ENCODE data around the gene NADSYN1. TPM values are rescaled to one million over a fixed set of nuclear protein-coding genes. Genes with fewer than 3 reads are reported as not detected.
A peak's percentile ranks its signal among the peaks of the same experiment; 100 is the strongest.

Gene NADSYN1
- total RNA-seq, 1 experiment from 2014 or later: 45.1 TPM

GRCh38 chr11:71418643-71419042 lies 34.4 kb upstream of the NADSYN1 start:
- no peaks in the 10 kb centered on the region for H3K4me1 Mint-ChIP-seq
- peaks cover 7% of the 10 kb centered on the region; the same call in 1 of the 2 replicates for H3K9me3 Mint-ChIP-seq
- H3K4me3 Mint-ChIP-seq: no peak overlapping the region
- ChIA-PET CTCF (interaction anchor here (0.9 to 2.8 kb wide), 5 partner anchors 12 to 622 kb away, joined by 3 to 31 read pairs (median 20); no protein-coding TSS in a partner anchor), POLR2A (no interaction called here)
- TF ChIP-seq, protein P1, sequence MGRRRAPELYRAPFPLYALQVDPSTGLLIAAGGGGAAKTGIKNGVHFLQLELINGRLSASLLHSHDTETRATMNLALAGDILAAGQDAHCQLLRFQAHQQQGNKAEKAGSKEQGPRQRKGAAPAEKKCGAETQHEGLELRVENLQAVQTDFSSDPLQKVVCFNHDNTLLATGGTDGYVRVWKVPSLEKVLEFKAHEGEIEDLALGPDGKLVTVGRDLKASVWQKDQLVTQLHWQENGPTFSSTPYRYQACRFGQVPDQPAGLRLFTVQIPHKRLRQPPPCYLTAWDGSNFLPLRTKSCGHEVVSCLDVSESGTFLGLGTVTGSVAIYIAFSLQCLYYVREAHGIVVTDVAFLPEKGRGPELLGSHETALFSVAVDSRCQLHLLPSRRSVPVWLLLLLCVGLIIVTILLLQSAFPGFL (CRISPR knock-in tag; IDR thresholded peaks at IDR 0.05; ENCODE audit: borderline replicate concordance): no peak
- TF ChIP-seq, protein P2, sequence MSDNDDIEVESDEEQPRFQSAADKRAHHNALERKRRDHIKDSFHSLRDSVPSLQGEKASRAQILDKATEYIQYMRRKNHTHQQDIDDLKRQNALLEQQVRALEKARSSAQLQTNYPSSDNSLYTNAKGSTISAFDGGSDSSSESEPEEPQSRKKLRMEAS (CRISPR knock-in tag; IDR thresholded peaks at IDR 0.05): no peak
- TF ChIP-seq ZBTB21 (CRISPR knock-in tag; IDR thresholded peaks at IDR 0.05; ENCODE audit: borderline replicate concordance): no peak
- ATAC-seq (no peak), DNase-seq (ENCODE audit: low spot score) (no peak)
- H3K36me3 Mint-ChIP-seq: no peaks in the 10 kb centered on the region
- H3K27me3 Mint-ChIP-seq (ENCODE audit: low read depth): peaks cover 6% of the 10 kb centered on the region
- no peak overlapping the region for H3K27ac Mint-ChIP-seq

DNA sequence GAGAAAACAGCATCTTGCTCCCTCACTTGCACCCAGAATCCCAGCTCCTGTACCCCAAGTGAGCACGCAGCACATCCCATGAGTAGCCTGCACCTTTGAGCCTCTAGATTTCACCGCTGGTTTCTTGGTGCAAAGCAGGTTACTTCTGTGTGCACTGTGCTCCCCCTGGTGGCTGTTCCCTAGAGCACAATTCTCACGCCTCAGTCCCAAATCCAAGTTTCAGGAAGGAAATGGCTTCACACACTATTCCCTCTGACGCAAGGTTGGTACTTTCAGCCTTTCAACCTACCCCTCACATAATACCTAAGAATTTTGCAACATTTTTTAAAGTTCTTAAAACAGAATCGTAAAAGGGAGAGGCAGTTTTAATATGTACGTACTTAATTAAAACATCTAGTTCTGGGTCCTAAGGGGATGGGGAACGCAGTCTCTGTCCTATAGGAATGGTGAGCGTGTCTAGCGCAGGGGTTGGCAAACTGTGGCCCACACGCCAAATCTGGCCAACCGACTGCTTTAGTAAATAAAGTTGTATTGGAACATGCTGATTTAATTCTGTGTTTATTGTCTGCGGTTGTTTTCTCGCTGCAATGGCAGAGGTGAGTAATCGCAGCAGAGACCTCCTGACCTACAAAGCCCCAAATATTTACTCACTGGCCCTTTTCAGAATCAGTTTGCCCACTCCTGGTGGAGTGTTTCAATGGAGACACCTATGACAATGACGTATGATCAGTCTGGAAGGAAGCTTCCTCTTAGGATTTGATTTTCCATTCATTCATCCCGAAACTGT lies 32.4 kb upstream of the NADSYN1 start:
- DNase-seq (ENCODE audit: low spot score): peak; percentile 74
- TF ChIP-seq, protein P3, sequence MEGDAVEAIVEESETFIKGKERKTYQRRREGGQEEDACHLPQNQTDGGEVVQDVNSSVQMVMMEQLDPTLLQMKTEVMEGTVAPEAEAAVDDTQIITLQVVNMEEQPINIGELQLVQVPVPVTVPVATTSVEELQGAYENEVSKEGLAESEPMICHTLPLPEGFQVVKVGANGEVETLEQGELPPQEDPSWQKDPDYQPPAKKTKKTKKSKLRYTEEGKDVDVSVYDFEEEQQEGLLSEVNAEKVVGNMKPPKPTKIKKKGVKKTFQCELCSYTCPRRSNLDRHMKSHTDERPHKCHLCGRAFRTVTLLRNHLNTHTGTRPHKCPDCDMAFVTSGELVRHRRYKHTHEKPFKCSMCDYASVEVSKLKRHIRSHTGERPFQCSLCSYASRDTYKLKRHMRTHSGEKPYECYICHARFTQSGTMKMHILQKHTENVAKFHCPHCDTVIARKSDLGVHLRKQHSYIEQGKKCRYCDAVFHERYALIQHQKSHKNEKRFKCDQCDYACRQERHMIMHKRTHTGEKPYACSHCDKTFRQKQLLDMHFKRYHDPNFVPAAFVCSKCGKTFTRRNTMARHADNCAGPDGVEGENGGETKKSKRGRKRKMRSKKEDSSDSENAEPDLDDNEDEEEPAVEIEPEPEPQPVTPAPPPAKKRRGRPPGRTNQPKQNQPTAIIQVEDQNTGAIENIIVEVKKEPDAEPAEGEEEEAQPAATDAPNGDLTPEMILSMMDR (IDR thresholded peaks at IDR 0.05): peak; percentile 89
- no peak for TF ChIP-seq FOXP4 (CRISPR knock-in tag; IDR thresholded peaks at IDR 0.05)
- Mint-ChIP-seq H3K4me1 (no peaks in the 10 kb centered on the region), H3K9me3 (no peaks in the 10 kb centered on the region), H3K36me3 (no peaks in the 10 kb centered on the region), H3K27me3 (ENCODE audit: low read depth) (peaks cover 3% of the 10 kb centered on the region; the same call in 1 of the 2 replicates), H3K4me3 (no peak overlapping the region), H3K27ac (no peak overlapping the region)
- POLR2A ChIA-PET: no interaction called here
- ATAC-seq: peak; percentile 83
- CTCF ChIA-PET: interaction anchor here (0.5 to 2.8 kb wide), 18 partner anchors 9 to 677 kb away, joined by 3 to 31 read pairs (median 3); partner anchors contain the start of genes NADSYN1 and SHANK2

DNA sequence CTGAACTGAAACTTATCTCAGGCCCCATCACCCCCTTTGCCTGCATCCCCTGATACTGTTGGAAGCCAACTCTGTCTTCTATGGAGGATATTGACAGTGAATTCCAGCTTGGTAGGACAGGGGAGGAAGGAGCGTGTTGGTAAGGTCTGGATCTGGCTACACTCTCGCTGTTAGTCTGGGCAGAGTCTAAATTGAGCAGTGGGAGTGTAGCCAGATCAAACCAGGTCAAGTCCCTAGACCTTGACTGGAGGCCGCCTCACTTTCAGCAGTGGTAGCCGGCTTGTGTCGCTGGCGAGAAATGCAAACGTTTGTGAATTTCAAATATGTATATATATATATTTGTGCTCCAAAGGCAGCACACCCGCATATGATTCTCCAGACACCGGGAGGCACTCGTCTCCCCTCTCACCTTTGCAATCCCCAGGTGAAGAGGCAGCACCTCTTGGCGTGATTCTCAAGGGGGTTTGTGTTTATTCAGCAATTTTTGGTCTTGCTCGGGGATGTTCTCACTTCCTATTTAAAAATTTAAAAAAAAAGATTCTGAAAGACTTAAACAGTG lies 31.5 kb upstream of the NADSYN1 start:
- Mint-ChIP-seq H3K27me3 (ENCODE audit: low read depth) (peaks cover 3% of the 10 kb centered on the region; the same call in 1 of the 2 replicates), H3K27ac (no peak overlapping the region), H3K9me3 (no peaks in the 10 kb centered on the region), H3K36me3 (no peaks in the 10 kb centered on the region), H3K4me1 (no peaks in the 10 kb centered on the region), H3K4me3 (no peak overlapping the region)
- ChIA-PET POLR2A (no interaction called here), CTCF (interaction anchor here (0.9 kb wide), 1 partner anchor 335 kb away, joined by 3 read pairs; no protein-coding TSS in a partner anchor)
- DNase-seq (ENCODE audit: low spot score) (no peak), ATAC-seq (no peak)
- TF ChIP-seq, protein P4, sequence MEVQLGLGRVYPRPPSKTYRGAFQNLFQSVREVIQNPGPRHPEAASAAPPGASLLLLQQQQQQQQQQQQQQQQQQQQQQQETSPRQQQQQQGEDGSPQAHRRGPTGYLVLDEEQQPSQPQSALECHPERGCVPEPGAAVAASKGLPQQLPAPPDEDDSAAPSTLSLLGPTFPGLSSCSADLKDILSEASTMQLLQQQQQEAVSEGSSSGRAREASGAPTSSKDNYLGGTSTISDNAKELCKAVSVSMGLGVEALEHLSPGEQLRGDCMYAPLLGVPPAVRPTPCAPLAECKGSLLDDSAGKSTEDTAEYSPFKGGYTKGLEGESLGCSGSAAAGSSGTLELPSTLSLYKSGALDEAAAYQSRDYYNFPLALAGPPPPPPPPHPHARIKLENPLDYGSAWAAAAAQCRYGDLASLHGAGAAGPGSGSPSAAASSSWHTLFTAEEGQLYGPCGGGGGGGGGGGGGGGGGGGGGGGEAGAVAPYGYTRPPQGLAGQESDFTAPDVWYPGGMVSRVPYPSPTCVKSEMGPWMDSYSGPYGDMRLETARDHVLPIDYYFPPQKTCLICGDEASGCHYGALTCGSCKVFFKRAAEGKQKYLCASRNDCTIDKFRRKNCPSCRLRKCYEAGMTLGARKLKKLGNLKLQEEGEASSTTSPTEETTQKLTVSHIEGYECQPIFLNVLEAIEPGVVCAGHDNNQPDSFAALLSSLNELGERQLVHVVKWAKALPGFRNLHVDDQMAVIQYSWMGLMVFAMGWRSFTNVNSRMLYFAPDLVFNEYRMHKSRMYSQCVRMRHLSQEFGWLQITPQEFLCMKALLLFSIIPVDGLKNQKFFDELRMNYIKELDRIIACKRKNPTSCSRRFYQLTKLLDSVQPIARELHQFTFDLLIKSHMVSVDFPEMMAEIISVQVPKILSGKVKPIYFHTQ (CRISPR knock-in tag; IDR thresholded peaks at IDR 0.05): no peak
- no peak for TF ChIP-seq ZNF232 (CRISPR knock-in tag; IDR thresholded peaks at IDR 0.05)
- TF ChIP-seq EMX1 (CRISPR knock-in tag; IDR thresholded peaks at IDR 0.05): no peak
- no peak for TF ChIP-seq RELA (CRISPR knock-in tag; IDR thresholded peaks at IDR 0.05; ENCODE audit: borderline replicate concordance)
- no peak for TF ChIP-seq AFF4 (CRISPR knock-in tag; IDR thresholded peaks at IDR 0.05; ENCODE audit: borderline replicate concordance)
- no peak for TF ChIP-seq ZBTB43 (CRISPR knock-in tag; IDR thresholded peaks at IDR 0.05)
- no peak for TF ChIP-seq NR2C2 (CRISPR knock-in tag; IDR thresholded peaks at IDR 0.05)
- TF ChIP-seq, protein P5, sequence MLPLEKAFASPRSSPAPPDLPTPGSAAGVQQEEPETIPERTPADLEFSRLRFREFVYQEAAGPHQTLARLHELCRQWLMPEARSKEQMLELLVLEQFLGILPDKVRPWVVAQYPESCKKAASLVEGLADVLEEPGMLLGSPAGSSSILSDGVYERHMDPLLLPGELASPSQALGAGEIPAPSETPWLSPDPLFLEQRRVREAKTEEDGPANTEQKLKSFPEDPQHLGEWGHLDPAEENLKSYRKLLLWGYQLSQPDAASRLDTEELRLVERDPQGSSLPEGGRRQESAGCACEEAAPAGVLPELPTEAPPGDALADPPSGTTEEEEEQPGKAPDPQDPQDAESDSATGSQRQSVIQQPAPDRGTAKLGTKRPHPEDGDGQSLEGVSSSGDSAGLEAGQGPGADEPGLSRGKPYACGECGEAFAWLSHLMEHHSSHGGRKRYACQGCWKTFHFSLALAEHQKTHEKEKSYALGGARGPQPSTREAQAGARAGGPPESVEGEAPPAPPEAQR (CRISPR knock-in tag; IDR thresholded peaks at IDR 0.05): no peak

Measured in WTC11 (cell line).